Ecto neural progenitor cell (in vitro differentiated cells): ENCODE data around the gene TCTN2.

ENCODE experiments used
- DNase-seq: peaks from one replicate; pipeline ENCODE4 v3.0.0-alpha.2; 2018; ENCODE audit warnings: low spot score

The TCTN2 gene

GRCh38 chr12:123670882-123671728 lies at the start of gene TCTN2:
TSS of gene TCTN2 (plus strand) at chr12:123671113. CDS start at chr12:123671241, 128 bp downstream.
- DNase-seq: peak; percentile 99

DNA sequence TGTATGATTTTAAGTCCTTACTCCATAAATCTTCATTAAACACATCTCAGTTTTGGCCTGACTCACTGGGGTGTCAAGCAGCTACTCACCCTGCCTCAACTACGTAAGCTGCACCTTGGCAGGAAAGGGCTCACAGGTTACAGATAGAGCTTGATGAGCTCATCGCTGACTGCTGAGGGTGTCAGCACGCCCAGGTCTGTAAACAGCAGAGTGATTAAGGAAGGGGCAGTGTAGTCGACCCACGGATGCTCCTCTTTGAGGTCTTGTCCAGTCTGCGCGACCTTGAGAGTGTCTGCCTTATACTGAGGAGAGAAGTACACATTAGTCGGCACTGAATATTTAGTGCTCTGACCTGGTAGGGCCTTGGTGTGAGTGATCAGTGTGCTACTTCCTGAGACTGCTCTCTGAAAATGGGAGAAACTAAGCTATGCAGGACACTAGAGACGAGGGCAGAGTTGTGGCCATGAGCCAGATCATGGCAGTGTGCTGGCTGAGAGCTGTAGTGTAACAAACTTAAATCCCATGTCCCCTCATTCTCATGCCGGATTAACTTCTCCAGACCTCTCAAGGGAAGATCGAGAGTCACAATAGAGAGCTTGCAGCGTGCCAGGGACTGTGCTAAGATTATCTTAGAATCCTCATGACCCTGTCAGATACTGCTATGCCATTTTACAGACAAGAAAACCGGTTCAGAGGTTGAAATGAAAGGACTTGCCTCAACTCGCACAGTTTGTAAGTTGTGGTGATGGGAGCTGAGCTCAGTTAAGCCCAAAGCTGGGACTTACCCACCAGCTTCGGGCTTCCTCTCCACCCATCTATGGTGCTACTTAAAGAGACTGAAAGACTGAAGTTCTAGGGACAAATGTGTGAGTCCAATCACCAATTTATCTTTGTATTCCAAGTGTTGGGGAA lies 49.0 kb upstream of the TCTN2 start:
- no peak for DNase-seq

DNA sequence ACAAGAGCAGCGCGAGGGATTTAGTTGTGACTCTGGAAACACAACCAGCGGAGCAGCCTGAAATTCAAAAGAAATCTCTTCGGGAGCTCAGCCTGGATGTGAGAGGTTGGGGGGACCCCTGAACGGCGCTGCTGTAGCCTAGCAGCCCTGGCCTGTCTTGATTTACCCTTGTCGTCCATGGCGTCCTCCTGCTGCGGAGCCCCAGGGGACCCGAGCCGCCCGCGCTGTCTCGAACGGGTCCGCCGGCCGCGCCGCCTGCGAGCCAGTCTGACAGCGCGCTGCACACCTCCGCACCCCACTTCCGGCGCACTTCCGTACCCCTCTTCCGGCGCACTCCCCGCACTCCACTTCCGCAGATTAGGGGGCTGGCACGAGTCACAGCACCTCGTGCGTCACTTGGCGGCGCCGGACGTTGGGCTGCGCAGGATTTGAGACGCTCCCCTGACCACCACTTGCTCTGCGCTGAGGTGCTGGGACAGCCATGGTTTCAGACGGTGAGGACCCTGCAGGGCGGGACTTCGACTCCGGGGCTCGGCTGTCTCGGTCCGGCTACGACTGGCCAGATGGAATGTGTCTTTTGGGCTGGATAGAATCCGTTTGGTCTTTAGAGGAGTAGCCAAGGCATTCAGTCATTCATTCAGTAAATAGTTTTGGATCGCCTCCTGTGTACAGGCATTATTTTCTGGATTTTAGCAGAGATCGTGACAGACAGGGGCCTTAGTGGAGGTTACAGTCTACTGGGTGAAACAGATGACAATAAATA lies 37.4 kb upstream of the TCTN2 start, which contains the start of the genes EIF2B1 and GTF2H3:
TSS of gene EIF2B1 (minus strand) at position 308 of the 763 bp plus-strand sequence. CDS start at position 179, 129 bp downstream.
TSS of gene GTF2H3 (plus strand) at position 451 of the 763 bp plus-strand sequence. CDS start at position 482, 31 bp downstream.
- peak; percentile 100 for DNase-seq

- DNase-seq: peak; percentile 51
These were observed 36.8 kb upstream of the TCTN2 start for GRCh38 chr12:123634142-123634561.

DNA sequence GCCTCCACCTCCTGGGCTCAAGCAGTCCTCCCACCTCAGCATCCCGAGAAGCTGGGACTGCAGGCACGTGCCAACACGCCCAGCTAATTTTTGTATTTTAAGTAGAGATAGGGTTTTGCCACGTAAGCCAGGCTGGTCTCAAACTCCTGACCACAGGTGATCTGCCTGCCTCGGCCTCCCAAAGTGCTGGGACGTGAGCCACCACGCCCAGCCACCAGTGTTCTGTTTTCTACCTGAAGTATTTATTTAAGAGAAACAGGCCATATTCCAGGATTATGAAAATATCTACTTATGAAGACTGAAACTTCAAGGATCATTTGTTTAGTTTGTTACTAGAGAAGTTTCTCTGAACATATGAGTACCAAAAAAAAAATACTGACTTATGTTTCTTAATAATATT lies 27.0 kb upstream of the TCTN2 start:
- DNase-seq: no peak

DNA sequence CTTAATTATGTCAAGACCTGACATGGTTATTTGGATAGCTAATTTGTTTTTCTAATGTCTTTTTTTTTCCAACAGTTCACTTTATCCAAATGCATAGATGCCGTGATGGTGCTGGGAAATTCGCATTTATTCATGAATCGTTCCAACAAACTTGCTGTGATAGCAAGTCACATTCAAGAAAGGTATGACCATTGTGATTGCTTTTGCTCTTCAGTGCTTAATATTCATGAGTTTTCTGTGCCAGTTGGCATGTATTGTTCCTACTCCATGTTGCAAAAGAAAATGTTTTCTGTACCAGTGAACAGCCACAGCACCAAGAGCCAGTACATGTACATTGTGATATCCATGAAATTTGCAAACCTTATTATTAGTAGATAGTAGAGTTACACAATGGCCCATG lies 25.5 kb upstream of the TCTN2 start:
- DNase-seq: no peak

- no peak for DNase-seq
These were observed 25.0 kb upstream of the TCTN2 start for GRCh38 chr12:123645878-123646277.

DNA sequence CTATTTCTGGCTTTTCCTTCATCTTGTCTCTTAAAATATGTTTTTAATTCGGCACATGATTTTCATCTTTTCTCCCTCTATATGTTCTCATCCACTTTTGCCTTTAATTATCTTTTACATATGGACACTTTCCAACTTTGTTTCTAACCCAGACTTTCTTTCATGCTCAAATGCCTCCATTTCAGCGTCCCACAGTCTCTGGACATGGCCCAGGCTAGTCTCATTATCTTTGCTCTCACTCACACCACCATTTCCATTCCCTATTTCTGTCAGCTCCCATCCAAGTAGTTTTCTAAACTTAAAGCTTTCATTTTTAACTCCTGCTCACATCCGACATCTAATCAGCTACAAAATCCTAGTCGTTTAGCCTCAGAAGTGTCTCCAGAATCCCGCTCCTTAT lies 22.5 kb upstream of the TCTN2 start:
- no peak for DNase-seq

DNA sequence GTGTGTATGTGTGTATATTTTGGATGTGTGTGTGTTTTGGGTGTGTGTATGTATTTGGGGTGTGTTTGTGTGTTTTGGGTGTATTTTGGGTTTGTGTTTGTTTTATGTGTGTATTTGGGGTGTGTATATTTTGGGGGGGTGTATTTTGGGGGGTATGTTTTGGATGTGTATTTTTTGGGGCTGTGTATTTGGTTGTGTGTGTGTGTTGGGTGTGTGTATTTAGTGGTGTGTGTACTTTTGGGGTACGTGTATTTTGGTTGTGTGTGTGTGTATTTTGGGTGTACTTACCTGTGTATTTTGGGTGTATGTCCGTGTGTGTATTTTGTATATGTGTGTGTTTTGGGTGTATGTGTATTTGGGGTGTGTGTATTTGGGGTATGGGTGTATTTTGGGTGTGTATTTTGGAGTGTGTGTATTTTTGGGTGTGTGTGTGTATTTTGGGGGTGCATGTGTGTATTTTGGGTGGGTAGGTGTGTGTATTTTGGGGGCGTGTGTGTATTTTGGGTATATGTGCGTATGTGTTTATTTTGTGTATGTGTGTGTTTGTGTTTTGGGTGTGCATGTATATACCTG lies 16.7 kb upstream of the TCTN2 start:
- DNase-seq: no peak

DNA sequence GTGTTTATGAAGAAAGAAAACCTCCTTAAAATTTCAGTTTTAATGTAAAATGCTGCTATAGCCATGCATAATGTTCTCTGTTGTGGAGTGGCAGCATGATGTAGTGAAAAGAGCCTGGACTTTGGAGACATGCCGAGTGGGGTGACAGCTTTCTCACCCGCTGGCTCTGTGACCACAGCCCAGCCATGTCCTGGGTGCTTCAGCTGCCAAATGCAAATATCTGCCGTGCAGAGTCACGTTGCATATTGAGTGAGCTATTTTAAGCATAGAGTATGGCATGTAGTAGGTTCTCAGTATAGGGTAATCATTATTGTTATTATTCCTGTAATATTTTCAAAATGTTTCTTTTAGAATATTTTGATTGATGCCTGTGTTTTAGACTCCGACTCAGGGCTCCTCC lies 15.5 kb upstream of the TCTN2 start:
- no peak for DNase-seq

DNA sequence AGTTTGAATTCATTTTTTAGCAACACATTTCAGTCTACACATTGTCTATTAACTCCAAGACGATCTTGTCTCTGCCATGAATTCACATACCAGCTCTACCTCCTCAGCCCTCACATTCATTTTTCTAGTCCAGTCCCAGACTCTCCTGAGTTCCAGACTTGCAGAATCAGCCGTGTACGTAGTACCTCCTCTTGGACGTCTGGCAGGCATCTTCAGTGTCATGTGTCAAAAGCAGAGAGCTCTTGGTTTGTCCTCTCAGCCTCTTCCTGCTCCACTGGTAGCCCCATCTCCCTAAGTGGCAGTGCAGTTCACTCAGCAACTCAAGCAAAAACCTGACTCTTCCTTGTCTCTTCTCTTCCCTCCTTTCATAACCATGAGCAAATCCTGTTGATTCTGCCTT lies 14.5 kb upstream of the TCTN2 start:
- DNase-seq: no peak

- DNase-seq: no peak
These were observed 13.7 kb upstream of the TCTN2 start for GRCh38 chr12:123657211-123657610.

- DNase-seq: no peak
These were observed 10.8 kb upstream of the TCTN2 start for GRCh38 chr12:123659996-123660727.

- DNase-seq: no peak
These were observed 3.1 kb upstream of the TCTN2 start for GRCh38 chr12:123667771-123668170.

DNA sequence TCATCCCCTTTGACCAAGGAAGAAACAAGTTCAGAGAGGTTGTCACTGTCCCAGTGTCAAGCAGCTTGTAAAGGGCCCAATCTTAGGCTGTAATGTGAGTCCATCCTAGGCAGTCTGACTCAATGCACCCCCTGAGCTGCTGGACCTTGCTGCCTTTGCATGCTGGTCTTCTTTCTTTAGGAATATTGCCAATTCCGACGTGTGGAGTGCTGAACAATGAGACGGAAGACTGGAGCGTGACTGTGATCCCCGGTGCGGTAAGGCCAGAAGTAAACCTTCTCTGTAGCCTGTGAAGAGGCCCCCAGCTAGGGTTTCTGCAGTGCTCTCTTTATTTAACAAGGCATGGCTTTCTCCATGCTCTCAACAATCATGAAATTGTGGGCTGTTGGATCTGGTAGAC lies 963 bp downstream of the TCTN2 start:
- no peak for DNase-seq

DNA sequence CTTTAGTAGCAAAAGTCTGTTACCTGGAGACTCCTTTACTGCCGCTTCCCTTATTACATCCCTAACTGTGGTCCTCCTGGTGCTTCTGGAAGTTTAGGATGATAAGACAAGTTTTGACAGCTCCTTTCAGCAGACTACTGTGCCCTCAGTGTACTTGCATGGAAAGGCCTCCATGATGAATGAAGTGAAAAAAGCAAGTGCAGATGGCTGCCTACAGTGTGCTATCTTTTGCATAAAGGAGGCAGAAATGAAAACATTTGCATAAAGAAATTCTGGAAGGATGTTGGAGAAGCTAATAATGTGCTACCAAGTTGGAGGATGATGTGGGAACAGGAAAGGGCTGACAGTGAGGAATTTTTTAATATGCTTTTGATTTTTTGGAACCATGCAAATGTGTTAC lies 4.5 kb downstream of the TCTN2 start:
- no peak for DNase-seq

DNA sequence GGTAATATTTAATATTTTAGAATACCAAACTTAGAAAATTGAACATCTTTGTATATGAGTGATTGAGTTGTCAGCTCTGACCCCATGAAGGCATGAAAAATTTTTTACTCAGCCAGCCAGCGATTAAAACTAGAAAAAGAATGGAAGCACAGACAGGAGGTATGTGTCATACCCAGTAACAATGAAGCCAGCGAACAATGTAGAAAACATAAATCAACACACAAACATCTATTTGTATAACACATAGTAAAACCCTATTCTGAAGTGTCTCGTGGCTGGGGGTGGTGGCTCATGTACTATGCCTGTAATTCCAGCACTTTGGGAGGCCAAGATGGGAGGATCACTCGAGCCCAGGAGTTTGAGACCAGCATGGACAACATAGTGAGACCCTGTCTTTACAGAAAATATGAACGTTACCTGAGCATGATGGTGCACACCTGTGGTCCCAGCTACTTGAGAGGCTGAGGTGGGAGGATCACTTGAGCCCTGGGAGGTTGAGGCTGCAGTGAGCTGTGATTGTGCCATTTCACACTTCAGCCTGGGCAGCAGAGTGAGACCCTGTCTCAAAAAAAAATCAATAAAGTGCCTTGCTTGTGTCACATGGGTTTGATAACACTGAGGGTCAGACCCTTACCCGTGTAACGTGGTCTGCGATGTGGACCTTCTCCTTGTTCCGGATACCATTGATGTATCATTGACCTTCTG lies 5.9 kb downstream of the TCTN2 start:
- DNase-seq: no peak

DNA sequence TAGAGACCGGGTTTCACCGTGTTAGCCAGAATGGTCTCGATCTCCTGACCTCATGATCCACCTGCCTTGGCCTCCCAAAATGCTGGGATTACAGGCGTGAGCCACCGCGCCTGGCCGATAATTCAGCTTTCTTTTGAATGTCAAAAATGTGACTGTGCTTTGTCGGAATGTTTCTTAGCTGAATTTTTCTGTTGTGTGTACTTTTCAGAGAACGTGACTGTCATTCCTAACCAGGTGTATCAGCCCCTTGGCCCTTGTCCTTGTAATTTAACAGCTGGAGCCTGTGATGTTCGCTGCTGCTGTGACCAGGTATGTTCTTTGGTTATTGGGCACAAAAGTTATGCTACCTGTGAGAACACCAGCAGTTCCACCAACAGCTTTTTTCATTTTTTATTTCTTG lies 8.1 kb downstream of the TCTN2 start:
- no peak for DNase-seq

DNA sequence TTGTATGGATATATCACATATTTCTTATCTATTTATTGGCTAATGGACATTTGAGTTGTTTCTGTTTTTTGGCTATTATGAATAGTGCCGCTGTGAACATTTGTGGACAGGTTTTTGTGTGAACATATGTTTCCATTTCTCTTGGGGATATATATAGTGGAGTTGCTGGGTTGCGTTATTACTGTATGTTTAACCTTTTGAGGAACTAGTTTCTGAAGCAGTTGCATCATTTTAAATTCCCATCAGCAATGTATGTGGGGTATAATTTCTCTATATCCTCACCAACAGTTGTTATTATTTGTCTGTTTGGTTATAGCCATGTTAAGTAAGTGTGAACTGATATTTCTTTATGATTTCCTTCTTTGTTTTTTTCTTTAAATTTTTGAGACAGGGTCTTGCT lies 10.7 kb downstream of the TCTN2 start:
- no peak for DNase-seq

- no peak for DNase-seq
These were observed 13.1 kb downstream of the TCTN2 start for GRCh38 chr12:123683964-123684363.
